Subcutaneous adipose tissue (tissue), 4 donors: Measurements from ENCODE around the gene STMND1. TPM values are rescaled to one million over a fixed set of nuclear protein-coding genes. Genes with fewer than 3 reads are reported as not detected.

Experiments
- total RNA-seq, 4 donors: library from RNA; depleted of rRNA; stranded (reverse); fragments of >200 nt; gene quantifications; one replicate each; pipeline ENCODE4 v1.1.0, GENCODE V29; 2016
- TF ChIP-seq, protein P1 (sequence below): fragments of 450-650 bp; IDR thresholded peaks from one replicate; pipeline ENCODE4 v1.5.1; 2016; ENCODE audit warnings: low read depth, mild to moderate bottlenecking, control low read depth, antibody characterized with exemption, moderate library complexity

STMND1 gene
- total RNA-seq, 4 donors from 2014 or later, result not detected

GRCh38 chr6:17099401-17100059 is 2.3 kb upstream of the STMND1 start:
- TF ChIP-seq, protein P1, sequence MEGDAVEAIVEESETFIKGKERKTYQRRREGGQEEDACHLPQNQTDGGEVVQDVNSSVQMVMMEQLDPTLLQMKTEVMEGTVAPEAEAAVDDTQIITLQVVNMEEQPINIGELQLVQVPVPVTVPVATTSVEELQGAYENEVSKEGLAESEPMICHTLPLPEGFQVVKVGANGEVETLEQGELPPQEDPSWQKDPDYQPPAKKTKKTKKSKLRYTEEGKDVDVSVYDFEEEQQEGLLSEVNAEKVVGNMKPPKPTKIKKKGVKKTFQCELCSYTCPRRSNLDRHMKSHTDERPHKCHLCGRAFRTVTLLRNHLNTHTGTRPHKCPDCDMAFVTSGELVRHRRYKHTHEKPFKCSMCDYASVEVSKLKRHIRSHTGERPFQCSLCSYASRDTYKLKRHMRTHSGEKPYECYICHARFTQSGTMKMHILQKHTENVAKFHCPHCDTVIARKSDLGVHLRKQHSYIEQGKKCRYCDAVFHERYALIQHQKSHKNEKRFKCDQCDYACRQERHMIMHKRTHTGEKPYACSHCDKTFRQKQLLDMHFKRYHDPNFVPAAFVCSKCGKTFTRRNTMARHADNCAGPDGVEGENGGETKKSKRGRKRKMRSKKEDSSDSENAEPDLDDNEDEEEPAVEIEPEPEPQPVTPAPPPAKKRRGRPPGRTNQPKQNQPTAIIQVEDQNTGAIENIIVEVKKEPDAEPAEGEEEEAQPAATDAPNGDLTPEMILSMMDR, result no peak

GRCh38 chr6:17100806-17101205 is 1.0 kb upstream of the STMND1 start:
- TF ChIP-seq, protein P1, result no peak

GRCh38 chr6:17102258-17102870 is 514 bp downstream of the STMND1 start:
- TF ChIP-seq, protein P1, result no peak

GRCh38 chr6:17103715-17104114 is 1.9 kb downstream of the STMND1 start:
- TF ChIP-seq, protein P1, result no peak

- TF ChIP-seq, protein P1, result no peak
Observed at GRCh38 chr6:17107863-17108262, 6.0 kb downstream of the STMND1 start.

GRCh38 chr6:17115251-17116116 is 13.6 kb downstream of the STMND1 start:
- TF ChIP-seq, protein P1, result no peak

DNA sequence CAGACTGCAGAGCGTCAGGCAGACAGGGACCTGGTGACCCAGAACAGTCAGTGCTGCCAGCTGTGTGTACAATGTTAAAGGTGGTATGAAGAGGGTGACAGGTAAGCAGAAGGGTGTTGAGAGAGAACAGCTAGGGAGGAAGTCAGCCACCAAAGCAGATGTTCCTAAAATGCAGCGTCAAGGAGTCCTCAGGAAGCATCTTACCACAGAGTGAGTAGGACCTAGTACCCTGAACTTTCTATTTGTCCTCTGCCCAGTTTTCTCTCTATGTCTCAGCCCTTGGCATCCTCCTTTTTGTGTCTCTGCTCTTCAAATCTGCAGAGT is 14.2 kb downstream of the STMND1 start:
- TF ChIP-seq, protein P1, result no peak
